OCI-LY1 (cell line): ENCODE results near the gene CORIN.

Experiments used
- H2AFZ ChIP-seq: fragments of 200-600 bp; sonication (generic), shearing (Covaris generic); 2 replicates; pipeline ENCODE4 v1.6.0; 2014; ENCODE audit warnings: antibody characterized with exemption, mild to moderate bottlenecking, low read length
- H3F3A ChIP-seq: fragments of 200-600 bp; sonication (generic), shearing (Covaris generic); 2 replicates; pipeline ENCODE4 v1.6.0; 2014; ENCODE audit warnings: mild to moderate bottlenecking, antibody characterized with exemption, low read length, moderate library complexity; ENCODE audit not compliant: insufficient read depth
- H3K27ac ChIP-seq: fragments of 200-600 bp; sonication (generic); 2 replicates; pipeline ENCODE4 v1.5.1; 2014; ENCODE audit warnings: low read length, mixed run types, mild to moderate bottlenecking, low read depth; ENCODE audit not compliant: poor library complexity, severe bottlenecking
- H3K27me3 ChIP-seq: fragments of 200-600 bp; sonication (generic); 2 replicates; pipeline ENCODE4 v1.6.0; 2014; ENCODE audit warnings: antibody characterized with exemption, mild to moderate bottlenecking, low read length, moderate library complexity; ENCODE audit not compliant: insufficient read depth
- H3K36me3 ChIP-seq: fragments of 200-600 bp; sonication (generic); 2 replicates; pipeline ENCODE4 v1.6.1; 2014; ENCODE audit warnings: mild to moderate bottlenecking, antibody characterized with exemption, low read length, moderate library complexity, mixed read lengths; ENCODE audit not compliant: insufficient read depth
- H3K4me1 ChIP-seq: fragments of 200-600 bp; sonication (generic); 2 replicates; pipeline ENCODE4 v1.5.1; 2014; ENCODE audit warnings: mild to moderate bottlenecking, low read length, moderate library complexity; ENCODE audit not compliant: insufficient read depth, severe bottlenecking
- H3K4me2 ChIP-seq: fragments of 200-600 bp; sonication (generic), shearing (Covaris generic); 2 replicates; pipeline ENCODE4 v1.6.1; 2014; ENCODE audit warnings: low read length
- H3K4me3 ChIP-seq: fragments of 200-600 bp; sonication (generic); 2 replicates; pipeline ENCODE4 v1.5.1; 2014; ENCODE audit warnings: low read length, low read depth, mild to moderate bottlenecking, mixed read lengths; ENCODE audit not compliant: poor library complexity, severe bottlenecking
- H3K79me2 ChIP-seq: fragments of 200-600 bp; shearing (Covaris generic); 2 replicates; pipeline ENCODE4 v1.6.1; 2016; ENCODE audit warnings: mixed run types, low read length, mixed read lengths; ENCODE audit not compliant: insufficient read depth
- H3K9ac ChIP-seq: fragments of 200-600 bp; sonication (generic), shearing (Covaris generic); 2 replicates; pipeline ENCODE4 v1.6.1; 2014; ENCODE audit warnings: mild to moderate bottlenecking, low read length, mixed read lengths
- H3K9me2 ChIP-seq: fragments of 200-600 bp; sonication (generic), shearing (Covaris generic); 2 replicates; pipeline ENCODE4 v1.6.1; 2014; ENCODE audit warnings: low read depth, mild to moderate bottlenecking, low read length, mixed read lengths
- H3K9me3 ChIP-seq: fragments of 200-600 bp; shearing (Covaris generic); 2 replicates; pipeline ENCODE4 v1.6.1; 2014; ENCODE audit warnings: low read length, mixed read lengths
- H4K20me1 ChIP-seq: fragments of 200-600 bp; sonication (generic), shearing (Covaris generic); 2 replicates; pipeline ENCODE4 v1.6.0; 2016; ENCODE audit warnings: mild to moderate bottlenecking, low read length; ENCODE audit not compliant: insufficient read depth
- EZH2 ChIP-seq: fragments of 200-600 bp; sonication (generic), shearing (Covaris generic); IDR thresholded peaks from 2 replicates; pipeline ENCODE4 v1.8.0; 2017; ENCODE audit warnings: borderline replicate concordance, mixed run types, mild to moderate bottlenecking, antibody characterized with exemption, low read length, moderate library complexity, mixed read lengths
- TF ChIP-seq, protein P1 (sequence below): fragments of 200-600 bp; sonication (generic), shearing (Covaris generic); IDR thresholded peaks from 2 replicates; pipeline ENCODE4 v1.5.1; 2017; ENCODE audit warnings: mild to moderate bottlenecking, antibody characterized with exemption, low read length, moderate library complexity, mixed read lengths

CORIN gene

DNA sequence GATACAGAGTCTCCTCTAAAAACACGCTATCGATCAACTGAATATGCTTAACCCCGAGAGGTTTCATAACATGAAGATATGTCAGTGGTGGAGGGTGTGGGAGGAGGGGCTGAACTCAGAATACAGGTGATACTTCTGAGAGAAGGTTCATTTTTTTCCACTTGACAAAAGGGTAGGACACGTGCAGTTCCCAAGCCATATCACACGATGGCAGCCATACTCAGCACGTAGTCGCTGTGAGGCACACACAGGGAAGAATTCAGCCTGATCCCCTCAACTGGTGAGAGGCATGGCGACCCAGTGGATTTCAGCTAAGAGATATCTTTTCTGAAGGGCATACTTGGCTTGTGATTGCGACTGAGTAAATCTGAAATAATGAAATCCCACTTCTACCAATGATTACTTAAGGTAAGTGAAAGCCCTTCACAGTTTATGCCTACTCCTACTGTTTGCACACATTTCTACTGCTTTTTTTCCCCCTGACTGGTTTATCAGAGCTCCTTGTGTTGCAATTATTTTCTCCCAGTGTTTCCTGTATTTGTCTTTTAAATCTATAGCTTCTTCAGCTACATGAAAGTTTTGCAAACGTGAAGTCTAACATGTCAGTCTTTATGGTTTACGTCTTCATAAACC, 133.1 kb downstream of the CORIN start:
- no peak overlapping the region for H3K9ac ChIP-seq

DNA sequence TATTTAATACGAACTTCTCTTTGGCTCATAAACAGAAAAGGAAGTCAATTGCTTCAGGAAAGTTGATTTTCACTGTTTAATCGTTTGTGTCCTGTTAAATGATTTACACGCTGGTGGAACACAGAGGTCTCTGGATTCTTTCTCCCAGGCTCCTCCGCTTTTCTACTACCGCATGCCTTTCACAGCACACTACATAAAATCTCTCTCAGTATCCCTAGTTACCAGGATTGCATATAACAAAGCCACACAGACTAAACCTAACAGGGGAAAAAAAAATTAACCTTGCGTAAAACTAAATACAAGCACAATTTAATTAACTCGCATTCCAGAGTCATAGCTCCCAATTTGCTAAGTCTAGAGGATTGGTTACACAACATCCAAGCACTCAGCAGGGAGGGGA, 133.9 kb downstream of the CORIN start:
- Histone ChIP-seq H3K9me2 (no peaks in the 10 kb centered on the region), H2AFZ (no peak overlapping the region), H3K9me3 (no peaks in the 10 kb centered on the region), H4K20me1 (no peaks in the 10 kb centered on the region), H3F3A (no peaks in the 10 kb centered on the region), H3K4me2 (no peak overlapping the region), H3K36me3 (no peaks in the 10 kb centered on the region), H3K4me1 (no peaks in the 10 kb centered on the region), H3K4me3 (no peak overlapping the region), H3K9ac (no peak overlapping the region), H3K27me3 (no peaks in the 10 kb centered on the region), H3K27ac (no peak overlapping the region), H3K79me2 (no peaks in the 10 kb centered on the region)
- TF ChIP-seq, protein P1, sequence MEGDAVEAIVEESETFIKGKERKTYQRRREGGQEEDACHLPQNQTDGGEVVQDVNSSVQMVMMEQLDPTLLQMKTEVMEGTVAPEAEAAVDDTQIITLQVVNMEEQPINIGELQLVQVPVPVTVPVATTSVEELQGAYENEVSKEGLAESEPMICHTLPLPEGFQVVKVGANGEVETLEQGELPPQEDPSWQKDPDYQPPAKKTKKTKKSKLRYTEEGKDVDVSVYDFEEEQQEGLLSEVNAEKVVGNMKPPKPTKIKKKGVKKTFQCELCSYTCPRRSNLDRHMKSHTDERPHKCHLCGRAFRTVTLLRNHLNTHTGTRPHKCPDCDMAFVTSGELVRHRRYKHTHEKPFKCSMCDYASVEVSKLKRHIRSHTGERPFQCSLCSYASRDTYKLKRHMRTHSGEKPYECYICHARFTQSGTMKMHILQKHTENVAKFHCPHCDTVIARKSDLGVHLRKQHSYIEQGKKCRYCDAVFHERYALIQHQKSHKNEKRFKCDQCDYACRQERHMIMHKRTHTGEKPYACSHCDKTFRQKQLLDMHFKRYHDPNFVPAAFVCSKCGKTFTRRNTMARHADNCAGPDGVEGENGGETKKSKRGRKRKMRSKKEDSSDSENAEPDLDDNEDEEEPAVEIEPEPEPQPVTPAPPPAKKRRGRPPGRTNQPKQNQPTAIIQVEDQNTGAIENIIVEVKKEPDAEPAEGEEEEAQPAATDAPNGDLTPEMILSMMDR = no peak
- no peak for TF ChIP-seq EZH2

More for the DNA sequence above, 133.1 kb downstream of the CORIN start:
- H3K9me3 ChIP-seq = no peaks in the 10 kb centered on the region
- H3K36me3 ChIP-seq = no peaks in the 10 kb centered on the region
- H3K27ac ChIP-seq = no peak overlapping the region
- TF ChIP-seq, protein P1 = peak; percentile 39; the same call in 1 of the 2 replicates
- no peak for TF ChIP-seq EZH2
- no peak overlapping the region for H3K4me2 ChIP-seq
- H3F3A ChIP-seq = no peaks in the 10 kb centered on the region
- H2AFZ ChIP-seq = no peak overlapping the region
- H3K9me2 ChIP-seq = no peaks in the 10 kb centered on the region
- H3K4me1 ChIP-seq = no peaks in the 10 kb centered on the region
- no peak overlapping the region for H3K4me3 ChIP-seq
- H3K79me2 ChIP-seq = no peaks in the 10 kb centered on the region
- no peaks in the 10 kb centered on the region for H3K27me3 ChIP-seq
- no peaks in the 10 kb centered on the region for H4K20me1 ChIP-seq

DNA sequence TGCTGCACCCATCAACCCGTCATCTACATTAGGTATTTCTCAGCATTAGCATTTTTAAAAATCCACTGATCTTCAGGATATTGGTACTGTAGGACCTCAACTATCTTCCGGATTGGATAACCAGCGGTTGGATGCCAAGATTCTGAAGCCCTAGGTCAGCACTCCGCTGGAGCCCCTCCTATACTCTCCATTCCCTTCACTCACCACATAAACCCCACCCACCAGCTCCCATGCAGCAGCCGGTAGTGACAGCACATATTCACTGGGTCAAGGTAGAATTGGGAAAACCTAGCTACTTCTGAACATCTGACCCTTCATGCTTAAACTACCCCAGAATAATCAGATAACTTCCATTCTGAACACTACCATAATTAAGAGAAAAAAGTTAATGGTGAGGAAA, 134.9 kb downstream of the CORIN start:
- no peaks in the 10 kb centered on the region for H3K79me2 ChIP-seq
- H3K9me3 ChIP-seq = no peaks in the 10 kb centered on the region
- no peak overlapping the region for H3K27ac ChIP-seq
- H4K20me1 ChIP-seq = no peaks in the 10 kb centered on the region
- no peak for TF ChIP-seq EZH2
- TF ChIP-seq, protein P1 = no peak
- H3K27me3 ChIP-seq = no peaks in the 10 kb centered on the region
- H3K9me2 ChIP-seq = no peaks in the 10 kb centered on the region
- no peaks in the 10 kb centered on the region for H3F3A ChIP-seq
- H3K4me3 ChIP-seq = no peak overlapping the region
- H2AFZ ChIP-seq = no peak overlapping the region
- no peak overlapping the region for H3K4me2 ChIP-seq
- no peaks in the 10 kb centered on the region for H3K4me1 ChIP-seq
- H3K36me3 ChIP-seq = no peaks in the 10 kb centered on the region
- H3K9ac ChIP-seq = no peak overlapping the region
